Sigmoid colon (tissue), 7 donors: Measurements from ENCODE around the gene VIPR2. TPM values are rescaled to one million over a fixed set of nuclear protein-coding genes. Genes with fewer than 3 reads are reported as not detected.

Experiments used
- DNase-seq: peaks from one replicate; pipeline ENCODE4 v3.0.0-alpha.2; 2019
- H3K27ac ChIP-seq, 4 donors: fragments of 200-600 bp; sonication (generic); one replicate each; pipeline ENCODE4 v1.5.1; 2016 to 2019; ENCODE audit warnings: mild to moderate bottlenecking in 1 of 4
- H3K27me3 ChIP-seq, 3 donors: fragments of 200-600 bp; sonication (generic); one replicate each; pipeline ENCODE4 v1.5.1; 2019; ENCODE audit warnings: mild to moderate bottlenecking in 1 of 3
- H3K36me3 ChIP-seq, 4 donors: fragments of 200-600 bp; sonication (generic); one replicate each; pipeline ENCODE4 v1.5.1; 2016 to 2019
- H3K4me1 ChIP-seq, 4 donors: fragments of 200-600 bp; sonication (generic); one replicate each; pipeline ENCODE4 v1.5.1; 2017 to 2019
- H3K4me3 ChIP-seq, 4 donors: fragments of 200-600 bp; sonication (generic); one replicate each; pipeline ENCODE4 v1.5.1; 2017 to 2019; ENCODE audit warnings: mild to moderate bottlenecking in 2 of 4, moderate library complexity in 1 of 4
- H3K9me3 ChIP-seq, 4 donors: fragments of 200-600 bp in 3 of 4; sonication (generic) in 3 of 4; one replicate each; pipeline versions ENCODE4 v1.5.1 to v1.6.1; 2013 to 2019
- EP300 ChIP-seq, 4 donors: sonication (generic); formaldehyde crosslinking; IDR thresholded peaks; one replicate each; pipeline ENCODE4 v1.6.1; 2017; ENCODE audit warnings: antibody characterized with exemption in 4 of 4
- POLR2A ChIP-seq, 2 donors: fragments of 450-650 bp; IDR thresholded peaks; one replicate each; pipeline ENCODE4 v1.6.1; 2016; ENCODE audit warnings: antibody characterized with exemption in 2 of 2, mild to moderate bottlenecking in 2 of 2, moderate library complexity in 2 of 2
- POLR2AphosphoS5 ChIP-seq, 4 donors: sonication (generic); formaldehyde crosslinking; IDR thresholded peaks; one replicate each; pipeline ENCODE4 v1.6.1; 2017; ENCODE audit warnings: antibody characterized with exemption in 4 of 4
- WGBS, 2 donors: extraction: QIAGEN DNeasy Blood & Tissue Kit; methylation state at CpG; one replicate each; pipeline ENCODE4 v1.1.7; 2013; 5-methylcytosine and 5-hydroxymethylcytosine counted together
- intact Hi-C: fragments of 100-400 bp; cut with DNase I; formaldehyde crosslinking; loops from one replicate; pipeline ENCODE4 v1.15.1; 2023
- polyA plus RNA-seq, 3 donors: library from polyadenylated mRNA; stranded (reverse); fragments of 200-250 nt; gene quantifications; one replicate each; pipeline ENCODE4 v1.2.3, GENCODE V29; 2013
- total RNA-seq, 4 donors: library from RNA; depleted of rRNA; stranded (reverse); fragments of >200 nt; gene quantifications; one replicate each; pipeline ENCODE4 v1.1.0, GENCODE V29; 2016
- TF ChIP-seq, protein P1 (sequence below), 4 experiments: fragments of 450-650 bp in 3 of 4; fragments of 200-600 bp in 1 of 4; IDR thresholded peaks; one replicate each; pipeline ENCODE4 v1.5.1; 2016 to 2019; ENCODE audit warnings: antibody characterized with exemption in 4 of 4, mild to moderate bottlenecking in 3 of 4, moderate library complexity in 2 of 4
- donor health status: healthy with polysubstance abuse.
- donor health status: Bipolar disorder and iron deficiency.
- donor health status: healthy.

The VIPR2 gene
- total and polyA plus RNA-seq, 7 donors = 0.23 to 21.4 (median 11.7) TPM

- Histone ChIP-seq H3K27ac (no peak overlapping the region), H3K4me3 (no peak overlapping the region), H3K9me3 (no peaks in the 10 kb centered on the region), H3K36me3 (no peaks in the 10 kb centered on the region), H3K4me1 (no peaks in the 10 kb centered on the region), H3K27me3 (no peaks in the 10 kb centered on the region)
- intact Hi-C loops = no loop called here
- 93 to 96% methylated on average over 7 of the region's 7 CpGs for WGBS, 2 donors
- no peak for DNase-seq
- no peak for TF ChIP-seq EP300 (IDR thresholded peaks at IDR 0.05)
- TF ChIP-seq POLR2A (IDR thresholded peaks at IDR 0.05) = no peak
- TF ChIP-seq POLR2AphosphoS5 (IDR thresholded peaks at IDR 0.05) = no peak
- TF ChIP-seq, protein P1, sequence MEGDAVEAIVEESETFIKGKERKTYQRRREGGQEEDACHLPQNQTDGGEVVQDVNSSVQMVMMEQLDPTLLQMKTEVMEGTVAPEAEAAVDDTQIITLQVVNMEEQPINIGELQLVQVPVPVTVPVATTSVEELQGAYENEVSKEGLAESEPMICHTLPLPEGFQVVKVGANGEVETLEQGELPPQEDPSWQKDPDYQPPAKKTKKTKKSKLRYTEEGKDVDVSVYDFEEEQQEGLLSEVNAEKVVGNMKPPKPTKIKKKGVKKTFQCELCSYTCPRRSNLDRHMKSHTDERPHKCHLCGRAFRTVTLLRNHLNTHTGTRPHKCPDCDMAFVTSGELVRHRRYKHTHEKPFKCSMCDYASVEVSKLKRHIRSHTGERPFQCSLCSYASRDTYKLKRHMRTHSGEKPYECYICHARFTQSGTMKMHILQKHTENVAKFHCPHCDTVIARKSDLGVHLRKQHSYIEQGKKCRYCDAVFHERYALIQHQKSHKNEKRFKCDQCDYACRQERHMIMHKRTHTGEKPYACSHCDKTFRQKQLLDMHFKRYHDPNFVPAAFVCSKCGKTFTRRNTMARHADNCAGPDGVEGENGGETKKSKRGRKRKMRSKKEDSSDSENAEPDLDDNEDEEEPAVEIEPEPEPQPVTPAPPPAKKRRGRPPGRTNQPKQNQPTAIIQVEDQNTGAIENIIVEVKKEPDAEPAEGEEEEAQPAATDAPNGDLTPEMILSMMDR (IDR thresholded peaks at IDR 0.05) = no peak
Observed at GRCh38 chr7:159160450-159160849, 15.8 kb upstream of the VIPR2 start.

- no peak for DNase-seq
- no peaks in the 10 kb centered on the region for H3K4me1 ChIP-seq
- TF ChIP-seq POLR2A (IDR thresholded peaks at IDR 0.05) (no peak), EP300 (IDR thresholded peaks at IDR 0.05) (no peak), POLR2AphosphoS5 (IDR thresholded peaks at IDR 0.05) (no peak)
- TF ChIP-seq, protein P1 (IDR thresholded peaks at IDR 0.05) = no peak
- H3K9me3 ChIP-seq = no peaks in the 10 kb centered on the region
- WGBS, 2 donors = 77 to 78% methylated on average over 6 of the region's 6 CpGs
- H3K27ac ChIP-seq = no peak overlapping the region
- intact Hi-C loops = no loop called here
- H3K4me3 ChIP-seq = no peak overlapping the region
- H3K36me3 ChIP-seq = no peaks in the 10 kb centered on the region
- no peaks in the 10 kb centered on the region for H3K27me3 ChIP-seq
Observed at GRCh38 chr7:159159731-159160130, 15.1 kb upstream of the VIPR2 start.

DNA sequence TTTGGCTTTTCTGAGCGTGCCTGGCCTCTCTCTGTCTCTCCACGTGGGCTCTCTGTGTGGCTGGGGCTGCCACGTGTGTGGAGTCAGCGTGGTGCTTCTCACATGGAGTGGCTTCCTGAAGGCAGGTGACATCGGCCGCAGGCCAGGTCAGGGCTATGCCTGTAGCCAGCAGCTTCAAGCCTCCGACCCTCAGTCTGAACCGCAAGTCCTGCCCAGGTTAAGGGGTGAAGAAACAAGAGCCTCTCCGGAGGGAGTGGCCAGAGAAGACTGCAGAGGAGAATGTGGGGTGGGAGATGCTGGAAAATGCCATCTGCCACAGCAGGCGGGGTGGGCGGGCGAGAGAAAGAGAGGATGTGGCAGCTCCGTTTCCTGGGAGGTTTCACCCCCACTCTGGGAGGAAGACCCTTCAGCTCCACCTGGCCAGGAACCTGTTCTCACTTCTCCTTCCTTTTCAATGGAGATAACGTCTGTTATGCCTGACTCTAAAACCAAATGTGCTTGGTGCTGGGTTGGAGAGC is 14.3 kb upstream of the VIPR2 start:
- Histone ChIP-seq H3K36me3 (no peaks in the 10 kb centered on the region), H3K4me3 (no peak overlapping the region), H3K9me3 (no peaks in the 10 kb centered on the region), H3K27me3 (no peaks in the 10 kb centered on the region), H3K27ac (no peak overlapping the region), H3K4me1 (no peaks in the 10 kb centered on the region)
- intact Hi-C loops = no loop called here
- TF ChIP-seq POLR2A (IDR thresholded peaks at IDR 0.05) (no peak), EP300 (IDR thresholded peaks at IDR 0.05) (no peak), POLR2AphosphoS5 (IDR thresholded peaks at IDR 0.05) (no peak)
- no peak for DNase-seq
- WGBS, 2 donors = 55 to 60% methylated on average over 14 of the region's 14 CpGs

DNA sequence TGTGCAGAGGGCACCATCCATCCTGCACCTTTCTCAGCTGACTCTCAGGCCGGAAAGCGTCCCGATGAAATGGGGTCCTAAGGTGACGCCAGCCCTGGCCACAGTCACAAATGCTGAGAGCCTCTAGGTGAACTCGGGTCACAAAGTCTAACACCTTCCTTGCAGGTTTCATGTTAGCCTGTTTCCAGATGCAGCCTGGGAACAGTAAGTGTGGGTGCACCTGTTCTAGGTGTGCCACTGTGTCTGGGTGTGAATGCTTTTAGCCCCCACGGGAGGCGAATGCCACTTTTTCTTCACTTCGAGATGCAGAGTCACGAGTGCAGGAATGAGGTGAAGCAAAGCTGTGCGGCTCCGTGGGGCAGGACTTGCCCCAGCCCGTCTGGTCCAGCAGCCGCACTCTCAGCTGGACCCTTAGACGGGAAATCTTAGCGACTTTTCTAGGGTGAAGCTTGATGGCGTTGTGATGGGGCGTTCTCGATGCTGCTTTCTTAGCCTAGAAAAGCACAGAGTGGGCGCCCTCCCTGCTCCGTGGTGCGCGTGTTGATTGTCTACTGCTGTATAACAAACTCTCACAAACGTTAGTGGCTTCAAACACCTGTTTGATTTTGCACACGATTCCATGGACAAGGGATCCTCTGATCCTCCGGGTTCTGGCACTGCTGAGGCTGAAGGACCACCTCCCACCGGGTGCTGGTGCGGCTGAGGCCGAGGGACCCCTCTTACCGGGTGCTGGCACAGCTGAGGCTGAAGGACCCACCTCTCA is 13.6 kb upstream of the VIPR2 start:
- WGBS, 2 donors = 86 to 92% methylated on average over 29 of the region's 29 CpGs
- Histone ChIP-seq H3K9me3 (no peaks in the 10 kb centered on the region), H3K4me1 (no peaks in the 10 kb centered on the region), H3K27ac (no peak overlapping the region), H3K27me3 (no peaks in the 10 kb centered on the region), H3K4me3 (no peak overlapping the region), H3K36me3 (no peaks in the 10 kb centered on the region)
- TF ChIP-seq, protein P1 (IDR thresholded peaks at IDR 0.05) = no peak
- TF ChIP-seq POLR2AphosphoS5 (IDR thresholded peaks at IDR 0.05) = no peak
- TF ChIP-seq EP300 (IDR thresholded peaks at IDR 0.05) = no peak
- TF ChIP-seq POLR2A (IDR thresholded peaks at IDR 0.05) = no peak
- intact Hi-C loops = no loop called here
- DNase-seq = no peak

DNA sequence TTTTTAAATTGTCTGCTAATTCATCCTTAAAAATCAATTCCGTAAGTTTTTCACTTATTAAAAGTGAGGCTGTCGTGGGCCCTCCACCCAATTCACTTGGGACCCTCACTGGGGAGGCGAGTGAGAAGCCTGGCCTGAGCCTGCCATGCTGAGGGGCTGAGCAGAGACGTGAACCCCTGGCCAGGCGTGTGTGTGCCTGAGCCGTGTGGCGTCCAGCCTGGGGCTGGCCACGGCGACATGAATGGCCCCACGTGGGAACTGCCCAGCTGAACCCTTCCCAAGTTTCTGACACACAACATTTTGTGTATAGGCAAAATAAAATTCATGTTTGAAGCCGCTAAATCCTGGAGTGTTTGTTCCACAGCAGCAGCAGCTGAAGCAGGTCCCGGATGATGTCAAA is 13.0 kb upstream of the VIPR2 start:
- no peaks in the 10 kb centered on the region for H3K9me3 ChIP-seq
- H3K36me3 ChIP-seq = no peaks in the 10 kb centered on the region
- DNase-seq = no peak
- TF ChIP-seq, protein P1 (IDR thresholded peaks at IDR 0.05) = no peak
- TF ChIP-seq POLR2A (IDR thresholded peaks at IDR 0.05) (no peak), POLR2AphosphoS5 (IDR thresholded peaks at IDR 0.05) (no peak), EP300 (IDR thresholded peaks at IDR 0.05) (no peak)
- H3K27ac ChIP-seq = no peak overlapping the region
- no peaks in the 10 kb centered on the region for H3K27me3 ChIP-seq
- intact Hi-C loops = no loop called here
- no peak overlapping the region for H3K4me3 ChIP-seq
- WGBS, 2 donors = 85 to 92% methylated on average over 12 of the region's 12 CpGs
- no peaks in the 10 kb centered on the region for H3K4me1 ChIP-seq
